ENCODE data around the gene YEATS2. TPM values are rescaled to one million over a fixed set of nuclear protein-coding genes. Genes with fewer than 3 reads are reported as not detected.

The YEATS2 gene
- polyA plus RNA-seq, 1 donor (not counting 4 experiments of a cell fraction or from before 2014, with no cell fraction given), result 21.7 TPM

DNA sequence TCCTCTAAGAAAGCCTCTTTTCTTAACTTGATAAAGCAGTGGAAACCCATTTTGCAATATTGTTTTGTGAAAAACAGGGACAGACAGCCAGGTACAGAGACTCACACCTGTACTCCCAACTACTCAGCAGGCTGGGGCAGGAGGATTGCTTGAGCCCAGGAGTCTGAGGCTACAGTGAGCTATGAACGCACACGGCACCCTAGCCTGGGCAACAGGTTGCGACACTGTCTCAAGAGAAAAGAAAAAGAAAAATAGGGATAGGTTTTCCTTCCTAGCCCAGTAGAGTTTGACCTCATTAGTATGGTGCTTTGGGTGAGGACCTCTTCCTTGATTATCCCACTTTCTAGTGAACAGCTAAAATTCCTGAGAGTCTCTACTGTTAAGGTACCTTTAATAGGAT, 17.5 kb upstream of the YEATS2 start:
- H3K4me2 ChIP-seq (ENCODE audit: control insufficient read depth, extremely low read depth, insufficient read depth, low read depth, low read length), result no peak overlapping the region
- no peak for DNase-seq (ENCODE audit: low read depth, low spot score)

DNA sequence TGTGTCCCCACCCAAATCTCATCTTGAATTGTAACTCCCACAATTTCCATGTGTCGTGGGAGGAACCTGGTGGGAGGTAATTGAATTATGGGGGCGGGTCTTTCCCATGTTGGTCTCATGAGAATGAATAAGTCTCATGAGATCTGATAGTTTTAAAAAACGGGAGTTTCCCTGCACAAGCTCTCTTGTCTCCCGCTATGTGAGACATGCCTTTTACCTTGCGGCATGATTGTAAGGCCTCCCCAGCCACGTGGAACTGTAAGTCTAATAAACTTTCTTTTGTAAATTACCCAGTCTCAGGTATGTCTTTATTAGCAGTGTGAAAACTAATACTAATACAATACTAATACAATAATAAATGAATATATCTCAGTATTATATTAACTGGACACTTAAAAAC, 9.9 kb upstream of the YEATS2 start:
- no peak overlapping the region for H2AFZ ChIP-seq (ENCODE audit: control insufficient read depth, low read length)
- no peak overlapping the region for H3K9ac ChIP-seq (ENCODE audit: control insufficient read depth, extremely low read depth, insufficient read depth, low read length)
- H3K4me3 ChIP-seq (ENCODE audit: control insufficient read depth in 2 of 3, extremely low read depth in 1 of 3, insufficient read depth in 2 of 3, low read depth in 1 of 3, low read length in 3 of 3), result no peak overlapping the region
- H3K9me3 ChIP-seq (ENCODE audit: control insufficient read depth, low read depth, low read length), result no peaks in the 10 kb centered on the region
- H4K20me1 ChIP-seq (ENCODE audit: control insufficient read depth, extremely low read depth, insufficient read depth, low read length), result no peaks in the 10 kb centered on the region
- H3K9me1 ChIP-seq (ENCODE audit: control insufficient read depth, extremely low read depth, insufficient read depth, low read length), result no peaks in the 10 kb centered on the region
- no peaks in the 10 kb centered on the region for H3K4me1 ChIP-seq (ENCODE audit: control insufficient read depth, extremely low read depth, insufficient read depth, low read length)
- H3K4me2 ChIP-seq (ENCODE audit: control insufficient read depth, extremely low read depth, insufficient read depth, low read depth, low read length), result no peak overlapping the region
- H3K36me3 ChIP-seq (ENCODE audit: control insufficient read depth in 2 of 2, extremely low read depth in 1 of 2, insufficient read depth in 2 of 2, low read length in 2 of 2), result no peaks in the 10 kb centered on the region
- no peak for DNase-seq (ENCODE audit: low read depth, low spot score)
- H3K79me2 ChIP-seq (ENCODE audit: control insufficient read depth, insufficient read depth, low read length), result no peaks in the 10 kb centered on the region
- dilution Hi-C loops (cut with MboI; ENCODE audit: extremely low pct_ligation_motif_present, low sequenced_read_pairs), result no loop called here
- FAIRE-seq, result no peak
- no peaks in the 10 kb centered on the region for H3K27me3 ChIP-seq (ENCODE audit: control insufficient read depth, extremely low read depth, insufficient read depth, low read length)
- H3K27ac ChIP-seq (ENCODE audit: control insufficient read depth, insufficient read depth, low read length), result no peak overlapping the region
- TF ChIP-seq, protein P1, sequence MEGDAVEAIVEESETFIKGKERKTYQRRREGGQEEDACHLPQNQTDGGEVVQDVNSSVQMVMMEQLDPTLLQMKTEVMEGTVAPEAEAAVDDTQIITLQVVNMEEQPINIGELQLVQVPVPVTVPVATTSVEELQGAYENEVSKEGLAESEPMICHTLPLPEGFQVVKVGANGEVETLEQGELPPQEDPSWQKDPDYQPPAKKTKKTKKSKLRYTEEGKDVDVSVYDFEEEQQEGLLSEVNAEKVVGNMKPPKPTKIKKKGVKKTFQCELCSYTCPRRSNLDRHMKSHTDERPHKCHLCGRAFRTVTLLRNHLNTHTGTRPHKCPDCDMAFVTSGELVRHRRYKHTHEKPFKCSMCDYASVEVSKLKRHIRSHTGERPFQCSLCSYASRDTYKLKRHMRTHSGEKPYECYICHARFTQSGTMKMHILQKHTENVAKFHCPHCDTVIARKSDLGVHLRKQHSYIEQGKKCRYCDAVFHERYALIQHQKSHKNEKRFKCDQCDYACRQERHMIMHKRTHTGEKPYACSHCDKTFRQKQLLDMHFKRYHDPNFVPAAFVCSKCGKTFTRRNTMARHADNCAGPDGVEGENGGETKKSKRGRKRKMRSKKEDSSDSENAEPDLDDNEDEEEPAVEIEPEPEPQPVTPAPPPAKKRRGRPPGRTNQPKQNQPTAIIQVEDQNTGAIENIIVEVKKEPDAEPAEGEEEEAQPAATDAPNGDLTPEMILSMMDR (optimal IDR thresholded peaks at IDR 0.05 in 1 of 3, IDR thresholded peaks at IDR 0.05 in 1 of 3, conservative IDR thresholded peaks at IDR 0.05 in 1 of 3; ENCODE audit: extremely low read depth in 1 of 3, insufficient read depth in 2 of 3, low read length in 3 of 3), result no peak
- TF ChIP-seq EZH2 (IDR thresholded peaks at IDR 0.05; ENCODE audit: low read length), result no peak

More for the DNA sequence above, 17.5 kb upstream of the YEATS2 start:
- H3K79me2 ChIP-seq (ENCODE audit: control insufficient read depth, insufficient read depth, low read length), result no peaks in the 10 kb centered on the region
- no peak for FAIRE-seq
- no peaks in the 10 kb centered on the region for H3K9me1 ChIP-seq (ENCODE audit: control insufficient read depth, extremely low read depth, insufficient read depth, low read length)
- TF ChIP-seq, protein P1 (optimal IDR thresholded peaks at IDR 0.05 in 1 of 3, IDR thresholded peaks at IDR 0.05 in 1 of 3, conservative IDR thresholded peaks at IDR 0.05 in 1 of 3; ENCODE audit: extremely low read depth in 1 of 3, insufficient read depth in 2 of 3, low read length in 3 of 3), result no peak
- TF ChIP-seq EZH2 (IDR thresholded peaks at IDR 0.05; ENCODE audit: low read length), result no peak
- dilution Hi-C loops (cut with MboI; ENCODE audit: extremely low pct_ligation_motif_present, low sequenced_read_pairs), result no loop called here
- no peaks in the 10 kb centered on the region for H3K36me3 ChIP-seq (ENCODE audit: control insufficient read depth in 2 of 2, extremely low read depth in 1 of 2, insufficient read depth in 2 of 2, low read length in 2 of 2)
- H3K9ac ChIP-seq (ENCODE audit: control insufficient read depth, extremely low read depth, insufficient read depth, low read length), result no peak overlapping the region
- no peaks in the 10 kb centered on the region for H4K20me1 ChIP-seq (ENCODE audit: control insufficient read depth, extremely low read depth, insufficient read depth, low read length)
- no peaks in the 10 kb centered on the region for H3K9me3 ChIP-seq (ENCODE audit: control insufficient read depth, low read depth, low read length)
- no peaks in the 10 kb centered on the region for H3K4me1 ChIP-seq (ENCODE audit: control insufficient read depth, extremely low read depth, insufficient read depth, low read length)
- H3K4me3 ChIP-seq (ENCODE audit: control insufficient read depth in 2 of 3, extremely low read depth in 1 of 3, insufficient read depth in 2 of 3, low read depth in 1 of 3, low read length in 3 of 3), result no peak overlapping the region
- H3K27me3 ChIP-seq (ENCODE audit: control insufficient read depth, extremely low read depth, insufficient read depth, low read length), result no peaks in the 10 kb centered on the region
- no peak overlapping the region for H2AFZ ChIP-seq (ENCODE audit: control insufficient read depth, low read length)
- no peak overlapping the region for H3K27ac ChIP-seq (ENCODE audit: control insufficient read depth, insufficient read depth, low read length)
